Iris pigment epithelial cell (primary cell): ENCODE results near the gene C5orf22.
A peak's percentile ranks its signal among the peaks of the same experiment; 100 is the strongest.
"Not testable (repeated sequence)": the region's sequence is repeated elsewhere in the genome, so short reads cannot be mapped to it uniquely, and the experiment has no call there.

ENCODE experiments used
- DNase-seq: peaks from one replicate; pipeline ENCODE4 v3.0.0-alpha.2; 2011; ENCODE audit warnings: low read depth

Gene C5orf22

DNA sequence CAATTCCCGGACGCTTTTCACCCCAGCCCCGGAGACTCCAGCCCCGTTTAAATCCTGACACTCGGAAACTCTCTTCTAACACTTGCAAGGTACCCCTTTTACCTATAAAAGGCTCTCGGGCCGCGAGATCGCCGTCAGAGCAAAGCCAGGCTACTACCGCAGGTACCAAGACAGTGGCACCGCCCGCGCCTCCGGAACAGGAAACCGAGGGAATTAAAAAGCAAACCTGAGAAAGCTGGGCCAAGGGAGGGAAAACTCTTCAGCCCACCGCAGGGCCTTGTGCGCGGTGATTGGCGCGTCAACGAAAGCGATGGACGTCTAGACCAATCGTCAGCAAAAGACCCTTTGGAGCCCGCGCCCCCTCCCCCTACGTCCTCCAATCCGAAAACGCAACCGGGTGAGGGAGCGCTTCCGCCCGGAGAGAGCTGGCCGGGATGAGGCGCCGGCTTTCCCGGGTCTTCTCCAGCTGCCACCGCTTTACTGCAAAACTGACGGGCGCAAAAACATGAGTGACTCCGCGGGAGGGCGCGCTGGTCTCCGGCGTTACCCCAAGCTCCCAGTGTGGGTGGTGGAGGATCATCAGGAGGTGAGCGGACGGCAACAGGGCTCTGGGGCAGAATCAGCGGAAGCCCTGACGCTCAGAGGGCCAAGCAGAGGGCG lies at the start of gene C5orf22, which contains the start of gene DROSHA:
Gene C5orf22, plus strand, starts transcription at position 414 of the 660 bp plus-strand sequence. Its CDS starts 92 bp downstream, at position 506.
Gene DROSHA, minus strand, starts transcription at position 206 of the 660 bp plus-strand sequence. CDS start 3,034 bp downstream, outside the sequence.
- DNase-seq = peak; percentile 98

DNA sequence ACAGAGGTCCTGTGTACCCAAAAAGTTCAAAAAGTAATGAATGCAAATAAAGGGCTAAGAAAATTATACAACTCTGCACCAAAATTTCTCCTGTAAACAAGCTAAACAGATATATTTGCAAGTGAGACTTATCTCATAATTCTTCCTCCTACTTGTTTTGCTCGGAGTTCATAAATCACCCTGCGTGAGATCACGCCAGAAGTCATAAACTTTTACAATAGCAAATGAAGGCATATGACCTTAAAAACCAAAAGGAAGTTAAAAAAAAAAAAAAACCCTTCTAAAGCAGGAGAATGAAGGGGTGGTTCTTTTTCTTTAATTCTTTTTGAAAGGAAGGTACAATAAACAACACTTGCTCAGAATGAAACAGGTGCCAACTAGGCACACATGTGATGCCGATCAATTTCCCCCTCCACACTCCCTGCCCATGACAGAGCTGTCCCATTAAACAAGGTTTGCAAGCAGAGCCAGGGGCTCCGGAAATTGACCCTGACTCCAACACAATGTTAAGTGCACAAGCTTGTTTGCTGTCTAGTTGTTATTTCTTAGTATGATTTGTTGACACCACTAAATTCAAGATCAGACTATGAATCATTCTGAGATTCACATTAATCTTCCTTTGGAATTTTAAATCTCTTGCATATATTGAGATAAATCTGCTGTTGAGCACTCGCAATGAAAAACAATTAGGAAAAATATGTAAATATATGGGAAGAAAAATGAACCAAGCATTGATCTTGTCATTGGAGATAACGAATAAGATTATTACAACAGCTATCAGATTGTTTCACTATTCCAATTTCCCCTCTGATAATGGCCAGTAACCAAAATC lies 46.5 kb upstream of the C5orf22 start:
- DNase-seq = no peak

- DNase-seq = no peak
Observed at GRCh38 chr5:31486441-31486840, 45.7 kb upstream of the C5orf22 start.

DNA sequence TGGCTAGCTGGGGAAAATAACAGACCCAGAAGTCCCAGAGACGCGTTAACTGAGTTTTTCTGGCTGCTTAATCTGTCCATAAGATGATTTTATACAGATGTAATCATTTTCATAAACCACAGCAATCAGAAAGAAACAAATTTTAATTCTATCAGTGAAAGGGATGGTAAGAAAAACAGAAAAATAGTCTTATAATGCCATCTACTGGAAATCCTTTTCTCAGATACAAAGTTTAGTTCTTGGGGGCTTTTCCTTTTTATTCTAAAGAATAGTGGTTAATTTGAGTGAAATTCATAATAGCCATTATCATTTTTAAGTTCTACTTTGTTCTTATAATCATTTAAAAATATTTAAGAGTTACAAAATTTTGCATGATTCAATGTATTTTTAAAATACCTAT lies 44.6 kb upstream of the C5orf22 start:
- no peak for DNase-seq

GRCh38 chr5:31492869-31493268 lies 39.2 kb upstream of the C5orf22 start:
- DNase-seq = peak; percentile 55

DNA sequence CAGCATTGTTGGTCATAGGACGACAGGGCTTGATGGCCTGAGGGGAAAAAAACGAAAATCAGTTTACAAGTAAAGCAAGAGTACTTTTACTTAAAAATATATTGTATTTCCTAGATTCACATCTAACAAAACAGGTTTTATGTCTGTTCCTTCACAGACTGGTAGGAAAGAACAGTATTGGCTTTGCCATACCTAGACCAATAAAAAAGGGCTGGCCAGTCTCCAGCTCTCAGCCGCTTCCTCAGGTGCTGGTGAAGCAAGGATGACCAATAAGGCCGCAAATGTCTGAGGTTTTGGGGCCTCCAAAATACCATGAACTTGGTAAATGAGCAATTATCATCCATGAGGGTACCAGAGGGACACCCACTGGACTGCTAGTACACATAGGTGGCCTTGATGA lies 36.8 kb upstream of the C5orf22 start:
- no peak for DNase-seq

GRCh38 chr5:31496301-31496700 lies 35.8 kb upstream of the C5orf22 start:
- no peak for DNase-seq

DNA sequence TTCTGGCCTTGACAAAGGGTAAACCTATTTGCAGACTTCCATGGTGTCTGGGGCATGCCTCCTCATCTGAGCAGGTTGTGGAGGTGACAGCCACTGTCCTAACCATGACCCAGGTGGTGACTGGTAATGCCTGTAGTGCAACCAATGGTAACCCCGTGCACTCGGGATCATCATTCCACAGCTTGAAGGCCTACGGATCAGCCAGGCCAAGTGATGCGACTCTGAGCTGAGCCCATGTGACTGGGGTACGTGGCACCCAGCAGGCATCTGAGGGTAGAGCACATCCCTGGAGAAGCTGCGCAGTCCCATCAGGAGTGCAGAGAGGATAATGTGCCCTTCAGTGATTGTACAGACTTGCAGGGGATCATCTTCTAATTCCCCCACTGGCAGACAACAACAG lies 35.2 kb upstream of the C5orf22 start:
- no peak for DNase-seq

GRCh38 chr5:31500256-31500655 lies 31.8 kb upstream of the C5orf22 start:
- no peak for DNase-seq

DNA sequence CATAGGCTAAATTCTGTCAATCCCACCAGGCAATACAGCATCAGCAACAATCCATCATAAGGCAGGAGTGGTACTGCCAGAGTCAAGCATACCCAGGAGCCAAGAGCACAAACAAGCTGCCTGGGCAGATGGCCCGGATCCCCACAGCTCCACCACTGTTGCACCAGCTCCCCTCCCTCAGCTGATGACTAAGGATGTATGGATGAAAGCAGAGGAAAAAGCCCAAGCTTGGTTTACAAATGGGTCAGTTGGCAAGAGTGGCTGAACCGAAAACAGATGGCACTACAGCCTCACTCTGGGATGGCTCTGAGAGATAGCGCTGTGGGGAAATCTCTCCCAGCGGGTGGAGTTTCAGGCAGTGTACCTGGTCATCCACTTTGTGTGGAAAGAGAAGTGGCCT lies 29.6 kb upstream of the C5orf22 start:
- no peak for DNase-seq

GRCh38 chr5:31504529-31504928 lies 27.6 kb upstream of the C5orf22 start:
- DNase-seq = no peak

- DNase-seq = no peak
Observed at GRCh38 chr5:31511305-31511704, 20.8 kb upstream of the C5orf22 start.

DNA sequence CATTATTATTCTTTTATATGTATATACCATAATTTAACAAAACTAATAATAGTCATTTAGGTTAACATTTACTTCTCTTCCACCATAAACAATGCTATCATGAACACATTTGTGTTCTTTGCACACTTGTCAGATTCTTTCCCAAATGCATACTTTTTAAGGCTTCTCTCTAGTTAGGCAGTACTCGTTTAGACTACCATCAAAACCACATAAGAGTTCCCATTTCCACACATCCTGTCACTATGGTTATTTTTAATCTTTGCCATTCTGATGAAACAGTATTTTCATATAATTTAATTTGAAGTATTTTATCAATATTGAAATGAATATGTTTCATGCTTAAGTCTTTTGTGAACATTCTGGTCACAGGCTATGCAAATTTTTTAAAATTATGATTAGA lies 15.3 kb upstream of the C5orf22 start:
- DNase-seq = no peak

DNA sequence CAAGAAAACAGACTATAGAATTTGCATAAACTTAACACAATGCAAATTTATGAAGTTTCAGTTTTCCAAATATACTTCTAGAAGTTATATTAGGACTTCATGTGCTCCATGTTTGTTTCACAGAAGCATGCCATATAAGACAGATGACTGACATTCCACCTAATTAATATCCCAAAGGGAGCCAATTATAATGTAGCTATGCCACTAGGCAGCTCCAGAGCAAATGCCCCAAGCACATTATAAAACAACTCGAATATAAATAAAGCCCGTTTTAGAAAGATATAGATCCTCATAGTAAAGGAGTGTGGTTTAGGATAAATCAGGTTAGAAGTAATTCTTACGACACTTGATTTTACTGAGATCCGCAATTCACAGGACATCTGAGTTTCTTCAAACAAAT lies 9.1 kb upstream of the C5orf22 start:
- DNase-seq = no peak

DNA sequence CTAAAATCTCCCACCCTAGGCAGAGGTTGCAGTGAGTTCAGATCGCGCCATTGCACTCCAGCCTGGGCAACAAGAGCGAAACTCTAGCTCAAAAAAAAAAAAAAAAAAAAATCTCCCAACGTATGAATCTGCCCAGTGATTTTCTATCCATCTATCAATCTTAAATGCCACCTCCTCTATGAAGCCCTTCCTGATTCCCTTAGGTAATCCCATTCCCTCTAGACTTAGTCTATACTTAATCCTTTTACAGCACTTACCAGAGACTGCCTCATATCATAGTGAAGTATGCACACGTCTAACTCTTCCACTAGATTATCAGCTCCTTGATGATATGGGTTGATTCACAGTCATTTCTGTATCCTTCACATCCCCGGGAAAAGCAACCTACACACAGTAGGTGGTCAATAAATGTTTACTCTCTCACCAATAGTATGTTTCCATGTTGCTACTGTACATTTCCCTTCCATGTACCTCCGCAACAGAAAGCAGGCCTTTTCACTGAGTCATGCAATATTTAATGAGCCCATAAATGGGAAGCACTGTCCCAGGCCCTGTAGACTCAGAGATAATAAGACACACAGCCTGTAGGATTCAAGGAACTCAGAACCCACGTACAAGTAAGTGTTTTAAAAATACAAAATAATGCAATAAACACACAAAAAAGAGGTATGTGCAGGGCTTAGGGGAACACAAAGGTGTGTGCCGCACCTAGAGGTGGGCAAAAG lies 1.4 kb upstream of the C5orf22 start:
- DNase-seq = peak; percentile 30

DNA sequence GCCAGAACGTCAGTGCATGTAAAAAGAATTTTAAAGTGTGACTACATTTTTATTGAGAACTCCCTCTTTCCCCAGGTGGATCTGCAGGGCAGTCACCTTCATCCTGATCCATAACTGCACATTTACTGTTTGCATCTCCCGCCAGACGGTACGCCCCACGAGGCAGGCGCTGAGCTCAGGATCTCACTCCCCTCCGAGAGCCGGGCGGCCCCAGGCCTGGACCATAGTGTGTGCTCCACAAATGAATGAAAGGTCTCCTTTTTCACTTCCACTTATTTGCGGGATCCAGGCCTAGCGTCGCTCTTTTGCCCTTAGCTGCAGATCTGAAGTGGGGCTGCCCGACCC lies 586 bp upstream of the C5orf22 start:
- peak; percentile 42 for DNase-seq

DNA sequence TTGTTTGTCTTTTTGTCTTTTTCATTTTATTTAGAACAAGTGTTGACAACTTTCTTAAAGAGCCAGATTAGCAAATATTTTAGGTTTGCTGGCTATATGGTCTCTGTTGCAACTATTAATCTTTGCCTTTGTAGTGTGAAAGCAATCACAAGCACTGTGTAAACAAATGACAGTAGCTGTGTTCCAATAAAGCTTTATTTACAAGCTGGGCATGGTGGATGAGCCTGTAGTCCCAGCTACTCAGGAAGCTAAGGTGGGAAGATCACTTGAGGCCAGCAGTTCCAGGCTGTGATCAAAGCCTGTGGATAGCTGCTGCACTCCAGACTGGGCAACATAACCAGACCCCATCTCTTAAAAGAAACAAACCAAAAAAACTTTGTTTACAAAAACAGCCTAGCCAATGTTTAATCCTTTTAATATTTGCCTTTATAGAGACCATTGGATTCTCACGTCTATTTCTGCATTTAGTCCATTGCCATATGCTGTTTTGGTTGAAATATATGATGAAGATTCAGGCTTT lies 2.5 kb downstream of the C5orf22 start:
- DNase-seq = no peak

- DNase-seq = no peak
Observed at GRCh38 chr5:31536873-31537272, 4.8 kb downstream of the C5orf22 start.

DNA sequence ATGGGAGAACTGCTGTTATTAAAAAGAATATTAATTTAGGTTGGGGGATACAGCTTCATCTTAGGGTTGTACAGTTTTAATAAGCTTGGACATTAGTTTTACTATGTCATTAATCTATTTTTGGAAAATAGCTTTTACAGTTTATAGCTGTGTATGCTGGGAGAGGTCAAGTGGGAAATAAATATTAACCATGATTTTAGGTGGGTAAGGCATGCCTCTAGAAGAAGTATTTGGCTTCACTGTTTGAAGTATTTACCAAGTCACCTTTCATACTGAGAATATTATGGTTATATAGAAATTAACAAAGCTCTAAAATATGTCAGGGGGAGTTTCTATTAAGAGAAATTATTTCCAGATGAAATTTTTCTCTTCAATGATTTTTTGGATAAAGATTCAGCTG lies 5.2 kb downstream of the C5orf22 start:
- DNase-seq = no peak

DNA sequence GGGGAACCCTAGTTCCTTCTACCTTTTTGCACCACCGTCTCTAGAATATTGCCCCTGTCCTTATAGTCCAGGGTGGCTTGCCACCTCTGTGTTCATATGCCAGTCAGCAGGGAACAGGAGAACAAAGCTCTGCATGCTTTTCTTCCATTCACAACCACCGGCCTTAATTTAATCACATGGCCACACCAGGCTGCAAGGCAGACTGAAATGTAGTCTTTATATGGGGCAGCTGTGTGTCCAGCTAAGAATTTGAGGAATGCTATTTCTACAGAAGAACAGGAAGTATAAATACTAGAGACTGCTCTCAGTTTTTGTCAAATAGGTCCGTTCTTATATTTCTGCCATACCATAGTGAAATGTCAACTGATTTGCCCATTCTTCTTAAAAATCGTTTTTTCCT lies 5.8 kb downstream of the C5orf22 start:
- DNase-seq = peak; percentile 62

DNA sequence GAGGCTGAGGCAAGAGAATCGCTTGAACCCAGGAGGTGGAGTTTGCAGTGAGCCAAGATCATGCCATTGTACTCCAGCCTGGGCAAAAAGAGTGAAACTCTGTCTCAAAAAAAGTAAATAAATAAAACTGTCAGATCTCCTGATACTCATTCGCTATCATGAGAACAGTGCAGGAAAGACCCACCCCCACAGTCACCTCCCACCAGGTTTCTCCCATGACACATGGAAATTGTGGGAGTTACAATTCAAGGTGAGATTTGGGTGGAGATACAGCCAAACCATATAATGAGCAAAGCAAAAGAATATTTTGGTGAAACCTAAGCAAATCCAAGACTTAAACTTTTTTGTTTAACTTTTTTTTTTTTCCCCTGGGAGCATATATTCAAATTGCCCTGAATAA lies 17.0 kb downstream of the C5orf22 start:
- not testable (repeated sequence) for DNase-seq

DNA sequence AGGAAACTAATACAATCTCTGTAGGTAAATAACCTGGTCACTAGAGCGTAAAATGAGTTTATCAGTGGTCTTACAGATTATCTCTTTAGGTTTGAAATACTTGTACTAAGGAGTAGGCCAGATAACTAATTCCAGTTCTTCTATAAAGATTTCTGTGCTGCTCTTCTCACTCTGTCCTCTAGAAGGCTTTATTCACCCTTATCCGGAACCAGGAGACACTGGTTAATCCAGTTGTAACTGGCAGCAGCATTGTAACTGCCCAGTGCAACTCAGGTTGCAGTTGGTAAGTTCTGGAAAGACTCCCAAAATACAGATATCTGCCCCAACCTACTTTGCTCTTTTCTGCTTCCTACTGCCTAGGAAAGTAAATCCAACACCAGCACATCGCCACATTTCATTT lies 19.8 kb downstream of the C5orf22 start:
- DNase-seq = no peak

DNA sequence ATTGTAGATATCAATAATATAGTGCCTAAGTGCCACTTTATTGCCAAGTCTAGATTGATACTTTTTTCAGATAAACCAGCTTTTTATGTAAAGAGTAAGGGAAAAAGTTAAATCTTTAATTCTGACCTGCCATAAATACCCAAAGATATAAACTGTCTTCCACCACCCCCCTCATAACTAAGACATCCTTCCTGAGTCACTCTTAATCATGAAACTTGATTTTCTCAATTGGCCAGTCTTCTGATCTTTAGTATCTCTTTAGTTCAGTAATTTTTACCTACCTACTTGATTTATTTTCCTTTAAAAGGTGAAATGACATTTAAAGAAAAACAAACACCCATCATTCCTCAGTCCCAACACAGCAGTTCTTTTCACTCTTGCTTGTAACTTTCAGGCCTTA lies 21.8 kb downstream of the C5orf22 start:
- DNase-seq = peak; percentile 39
